ENCODE measurements around the gene KIF25.
A peak's percentile ranks its signal among the peaks of the same experiment; 100 is the strongest.

KIF25 gene

DNA sequence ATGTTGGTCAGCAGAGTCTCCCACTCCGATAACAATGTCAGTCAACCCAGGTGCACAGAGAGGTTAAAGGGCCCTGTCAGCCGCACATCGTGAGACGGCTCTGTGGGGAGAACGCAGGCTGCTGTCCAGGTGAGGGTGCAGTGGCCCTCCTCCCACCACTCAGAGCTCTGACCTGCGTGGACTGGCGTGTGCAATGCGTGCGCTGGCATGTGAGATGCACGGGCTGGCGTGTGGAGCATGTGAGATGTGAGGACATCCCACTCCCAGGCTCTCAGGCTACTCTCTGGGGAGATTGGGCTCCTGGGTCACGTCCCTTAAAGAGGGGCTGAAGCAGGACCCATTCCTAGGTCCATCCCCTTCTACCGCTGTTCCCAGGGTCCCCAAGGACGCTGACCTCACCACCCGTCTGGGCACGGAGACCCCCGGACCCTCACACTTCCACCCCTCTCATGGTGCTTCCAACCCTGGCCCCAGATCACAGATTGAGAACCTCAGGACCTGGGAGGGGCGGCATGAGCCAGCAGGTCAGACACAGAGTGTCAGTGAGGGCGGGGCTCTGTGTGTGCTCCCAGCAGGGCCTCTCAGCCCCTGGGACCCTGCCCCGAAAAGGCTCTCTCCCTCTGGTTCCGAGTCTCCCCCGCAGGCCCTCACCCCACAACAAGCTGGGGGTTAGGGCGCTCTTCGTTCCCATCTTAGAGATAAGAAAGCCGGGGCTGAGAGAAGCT, 90.1 kb downstream of the KIF25 start:
- no peak for DNase-seq (ENCODE audit: low spot score)

DNA sequence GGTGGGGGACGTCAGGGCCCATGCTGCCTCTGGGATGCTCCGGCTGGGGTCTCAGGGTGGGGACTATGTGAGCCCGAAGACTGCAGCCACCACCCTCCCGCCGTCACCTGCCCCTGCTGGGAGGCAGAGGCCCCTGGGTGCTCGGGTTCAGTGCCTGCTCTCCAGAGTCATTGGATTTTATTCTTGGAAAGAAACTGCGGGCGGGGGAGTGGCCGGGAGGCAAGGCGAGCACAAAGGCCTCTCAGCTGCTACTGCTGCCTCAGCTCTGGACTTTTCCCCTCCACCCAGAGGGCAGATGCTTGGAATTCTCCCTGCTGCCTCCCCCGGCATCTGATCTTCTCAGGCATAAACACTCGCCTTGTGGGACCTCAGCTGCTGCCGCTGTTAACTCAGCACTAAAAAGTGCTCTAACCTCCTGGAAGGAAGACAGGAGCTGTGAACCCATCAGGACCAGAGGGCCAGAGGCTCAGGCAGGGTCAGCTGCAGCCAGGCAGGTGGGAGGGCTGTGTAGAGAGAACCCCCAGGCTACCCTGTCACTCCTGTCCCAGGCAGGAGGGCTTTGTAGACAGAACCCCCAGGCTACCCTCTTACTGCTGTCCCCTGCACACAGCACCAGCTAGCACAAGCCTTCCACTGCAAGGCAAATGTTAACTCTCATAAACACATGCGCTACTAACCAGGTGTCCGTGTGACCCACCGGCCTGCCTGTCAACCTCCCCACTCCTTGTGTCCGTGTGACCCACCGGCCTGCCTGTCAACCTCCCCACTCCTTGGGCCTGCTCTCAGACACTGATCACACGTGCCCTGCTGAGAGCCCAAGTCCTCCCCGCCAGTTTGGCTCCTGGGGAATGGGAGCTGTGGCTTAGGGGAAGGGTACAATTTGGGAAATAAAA, 90.9 kb downstream of the KIF25 start:
- peak; percentile 87 for DNase-seq (ENCODE audit: low spot score)

DNA sequence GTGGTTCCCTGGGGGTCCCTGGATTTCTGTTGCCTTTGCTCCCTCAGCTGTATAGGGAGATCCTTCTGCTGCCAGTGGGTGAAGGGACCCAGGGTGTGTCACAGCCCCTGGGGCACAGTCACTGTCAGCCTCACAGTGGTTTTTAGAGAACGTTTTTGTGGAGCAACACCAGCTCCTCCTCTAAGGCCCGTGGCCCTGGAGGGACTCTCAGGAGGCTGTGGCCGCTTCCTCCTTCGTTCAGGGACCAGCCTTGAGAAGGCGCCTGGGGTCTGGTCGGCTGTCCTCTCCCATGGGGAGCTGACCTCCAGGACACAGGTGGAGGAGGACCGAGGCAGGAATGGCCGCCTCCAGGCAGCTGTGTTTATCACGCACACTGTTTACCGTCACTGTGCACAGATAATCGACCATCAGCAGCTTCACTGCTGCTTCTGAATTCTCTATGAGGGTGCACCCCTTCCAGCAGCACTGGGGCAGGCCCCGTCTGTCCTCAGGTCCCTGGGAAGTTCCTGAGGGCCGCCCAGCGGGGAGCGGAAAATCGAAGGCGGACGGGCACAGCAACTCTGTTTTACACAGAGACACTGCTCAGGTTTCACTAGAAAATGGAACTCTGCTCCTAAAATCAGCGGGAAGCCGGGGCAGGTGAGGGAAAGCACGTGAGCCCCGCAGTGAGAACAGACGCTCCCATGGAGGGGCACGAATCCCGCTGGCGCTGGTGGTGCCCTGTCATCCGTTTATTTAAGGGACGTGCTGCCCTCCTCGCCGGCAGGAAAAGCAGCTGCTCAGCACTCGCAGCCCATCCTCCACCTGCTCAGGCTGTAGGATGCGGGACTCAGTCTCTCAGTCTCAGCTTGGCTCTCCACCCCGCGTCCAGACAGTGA, 92.0 kb downstream of the KIF25 start:
- DNase-seq (ENCODE audit: low spot score) = no peak

DNA sequence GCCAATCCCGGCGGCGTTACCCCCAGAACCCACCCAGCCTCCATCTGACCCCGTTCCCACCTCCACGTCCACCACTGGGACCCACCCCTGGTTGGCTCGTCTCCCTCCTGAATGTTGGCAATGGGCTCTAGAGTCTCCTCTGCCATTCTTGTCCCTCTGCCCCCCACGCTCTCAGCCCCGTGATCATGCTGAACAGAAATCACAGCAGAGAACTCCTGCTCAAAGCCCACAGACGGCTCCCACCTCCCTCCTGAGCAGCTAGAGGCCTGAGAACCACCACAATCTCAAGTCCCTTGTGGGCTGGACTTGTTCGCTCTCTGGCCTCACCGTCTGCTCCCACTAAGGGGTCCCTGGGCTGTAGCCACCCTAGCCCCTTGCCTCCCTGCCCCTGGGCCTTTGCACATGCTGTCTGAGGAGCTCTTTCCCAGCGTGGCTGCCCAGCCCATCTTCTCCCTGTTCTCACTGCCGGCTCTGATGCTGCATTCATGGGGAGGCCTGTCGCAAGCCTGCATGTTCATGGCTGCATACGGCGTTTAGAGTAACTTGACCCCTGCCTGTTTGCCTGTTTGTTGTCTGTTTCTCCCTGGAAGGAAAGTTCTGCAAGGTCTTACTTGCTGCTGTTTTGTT, 92.7 kb downstream of the KIF25 start:
- DNase-seq (ENCODE audit: low spot score) = no peak

DNA sequence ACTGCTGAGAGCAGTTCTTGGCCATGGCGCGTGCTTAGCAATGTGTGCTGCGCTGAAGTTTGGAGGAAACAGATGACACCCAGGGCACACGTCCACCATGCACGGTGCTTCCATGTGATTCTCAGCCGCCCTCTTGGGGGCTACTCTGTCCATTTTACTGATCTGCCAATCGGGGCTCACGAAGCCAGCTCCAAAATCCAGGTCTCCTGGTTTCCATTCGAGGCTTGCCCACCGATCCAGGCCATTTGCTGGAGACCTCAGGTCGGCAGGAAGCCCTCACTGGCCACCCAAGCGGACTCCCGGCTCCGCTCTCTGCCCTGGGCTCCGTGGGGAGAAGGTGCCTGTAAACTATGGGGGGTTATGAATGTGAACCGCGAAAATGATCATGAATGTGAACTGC, 93.2 kb downstream of the KIF25 start:
- DNase-seq (ENCODE audit: low spot score) = no peak

DNA sequence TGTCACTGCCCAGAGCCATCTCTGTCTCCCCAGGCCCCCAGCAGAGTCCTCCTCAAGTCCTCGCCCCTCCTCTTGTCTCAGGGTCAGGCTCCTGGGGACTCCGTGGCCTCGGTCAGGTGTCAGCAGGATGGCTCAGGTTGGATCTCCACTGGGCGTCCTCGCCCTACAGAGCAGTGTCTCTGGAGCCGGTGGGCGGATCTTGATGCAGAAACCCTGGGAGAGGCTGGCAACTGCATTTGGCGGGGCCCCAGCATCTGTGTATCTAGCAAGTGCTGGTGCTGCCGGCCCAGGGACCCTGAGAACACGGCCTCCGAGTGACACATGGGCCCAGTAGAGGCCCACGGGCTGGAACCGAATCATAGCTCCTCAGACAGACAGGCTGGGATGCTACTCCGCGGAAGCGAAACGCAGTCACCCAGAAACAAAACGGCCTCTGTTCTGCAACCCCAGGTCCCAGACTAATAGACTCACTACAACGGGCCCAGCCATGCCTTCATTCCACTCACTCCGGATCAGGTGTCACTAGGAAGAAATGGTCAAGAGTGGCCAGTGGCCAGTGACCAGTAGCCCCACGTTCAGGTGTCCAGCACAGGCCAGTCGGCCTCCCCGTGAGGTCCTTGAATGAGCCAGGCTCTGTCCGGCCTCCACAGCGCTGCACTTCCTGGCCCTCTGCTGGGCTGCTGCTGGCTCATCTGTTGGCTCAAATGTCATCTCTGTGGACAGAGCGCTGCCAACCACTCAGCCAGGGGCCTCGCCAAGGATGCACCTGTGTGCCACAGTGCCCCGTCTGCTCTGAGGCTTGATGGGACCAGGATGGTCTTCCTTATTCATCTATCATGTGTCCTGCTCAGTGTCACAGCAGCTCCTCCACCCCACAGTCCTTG, 94.2 kb downstream of the KIF25 start:
- DNase-seq (ENCODE audit: low spot score) = no peak

DNA sequence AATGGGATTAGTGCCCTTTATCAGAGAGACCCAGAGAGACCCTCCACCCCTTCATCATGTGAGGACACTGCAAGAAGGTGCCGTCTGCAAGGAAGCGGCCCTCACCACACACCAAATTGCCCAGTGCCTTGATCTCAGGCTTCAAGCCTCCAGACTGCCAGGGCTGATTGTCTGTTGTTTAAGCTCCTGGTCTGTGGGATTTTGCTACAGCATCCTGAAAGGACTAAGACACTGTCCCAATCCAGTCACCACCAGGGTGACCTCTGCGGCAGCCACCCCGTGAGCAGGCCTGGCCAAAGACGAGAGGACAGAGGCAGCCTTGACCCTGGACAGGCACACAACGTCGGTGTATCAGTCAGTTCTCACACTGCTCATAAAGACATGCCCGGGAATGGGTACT, 95.1 kb downstream of the KIF25 start:
- no peak for DNase-seq (ENCODE audit: low spot score)

DNA sequence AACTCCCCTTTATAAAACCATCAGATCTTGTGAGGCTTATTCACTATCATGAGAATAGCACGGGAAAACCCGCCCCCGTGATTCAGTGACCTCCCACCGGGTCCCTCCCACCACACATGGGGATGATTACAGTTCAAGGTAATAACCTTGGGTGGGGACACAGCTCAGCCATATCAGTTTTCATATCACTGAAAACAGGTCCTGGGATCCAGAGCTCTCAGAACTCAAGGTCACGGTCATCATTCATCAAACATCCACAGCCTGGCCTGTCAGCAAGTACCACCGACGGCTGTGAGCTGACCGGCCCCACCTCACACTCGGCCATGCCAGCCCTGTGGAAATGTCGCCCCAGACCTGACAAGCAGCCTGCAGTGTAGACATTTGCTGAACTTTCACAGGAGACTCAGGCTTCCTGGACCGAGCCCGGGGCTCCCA, 95.6 kb downstream of the KIF25 start:
- no peak for DNase-seq (ENCODE audit: low spot score)

DNA sequence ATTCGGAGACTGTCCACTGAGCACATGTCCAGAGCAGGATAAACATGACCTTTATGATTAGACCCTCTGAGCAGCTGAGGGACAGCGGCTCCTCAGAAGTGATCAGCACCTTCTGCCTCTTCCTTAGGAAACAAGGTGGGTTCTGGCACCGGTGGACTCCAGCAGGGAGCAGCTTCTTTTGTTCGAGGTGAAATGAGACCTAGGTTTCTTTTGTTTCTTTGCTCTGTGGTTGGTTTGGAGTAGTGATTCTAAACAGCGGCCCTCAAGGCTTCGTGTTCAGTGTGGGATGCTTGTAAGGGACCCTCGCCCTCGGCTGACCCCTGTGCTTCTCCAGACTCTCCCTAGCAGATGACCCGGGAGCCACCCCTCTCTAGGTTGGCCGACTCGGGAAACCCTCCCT, 96.2 kb downstream of the KIF25 start:
- DNase-seq (ENCODE audit: low spot score) = no peak

Measured in ecto neural progenitor cell (in vitro differentiated cells).